DND-41 (cell line): ENCODE data around the gene GLRA1.

Experiments
- ATAC-seq: fragments of 200-7000 bp; cut with Tn5 transposase; 3 replicates; pipeline ENCODE4 v1.9.1; 2021; ENCODE audit warnings: low read depth; ENCODE audit not compliant: insufficient read depth
- DNase-seq: peaks from one replicate; pipeline ENCODE4 v3.0.0-alpha.2; 2020
- H2AFZ ChIP-seq: 2 replicates; pipeline ENCODE4 v1.6.0; 2012; ENCODE audit warnings: low read depth, low read length
- H3K27ac ChIP-seq: 2 replicates; pipeline ENCODE4 v1.5.1; 2012; ENCODE audit warnings: low read length, inconsistent platforms
- H3K27me3 ChIP-seq: fragments of 200-600 bp; sonication (generic); 2 replicates; pipeline ENCODE4 v1.6.0; 2012; ENCODE audit warnings: low read length, mild to moderate bottlenecking, inconsistent platforms; ENCODE audit not compliant: insufficient read depth, poor library complexity
- H3K36me3 ChIP-seq: 2 replicates; pipeline ENCODE4 v1.5.1; 2012; ENCODE audit warnings: low read length, inconsistent platforms; ENCODE audit not compliant: insufficient read depth
- H3K4me1 ChIP-seq: 2 replicates; pipeline ENCODE4 v1.5.1; 2012; ENCODE audit warnings: mild to moderate bottlenecking, low read length; ENCODE audit not compliant: insufficient read depth
- H3K4me2 ChIP-seq: 2 replicates; pipeline ENCODE4 v1.6.0; 2012; ENCODE audit warnings: mild to moderate bottlenecking, moderate library complexity, low read length, inconsistent platforms; ENCODE audit not compliant: insufficient read depth
- H3K4me3 ChIP-seq, 2 experiments: fragments of 200-600 bp in 1 of 2; shearing (Covaris generic) in 1 of 2; 2 replicates each; pipeline ENCODE4 v1.5.1; 2012 to 2016; ENCODE audit warnings: inconsistent platforms in 2 of 2, low read length in 2 of 2, mild to moderate bottlenecking in 2 of 2, low read depth in 1 of 2, moderate library complexity in 1 of 2
- H3K79me2 ChIP-seq: 2 replicates; pipeline ENCODE4 v1.6.0; 2012; ENCODE audit warnings: low read length, inconsistent platforms; ENCODE audit not compliant: insufficient read depth
- H3K9ac ChIP-seq: 2 replicates; pipeline ENCODE4 v1.6.0; 2012; ENCODE audit warnings: low read depth, mild to moderate bottlenecking, inconsistent platforms, low read length, moderate library complexity
- H3K9me3 ChIP-seq: 2 replicates; pipeline ENCODE4 v1.5.1; 2012; ENCODE audit warnings: low read length, moderate library complexity, mild to moderate bottlenecking, inconsistent platforms; ENCODE audit not compliant: insufficient read depth, severe bottlenecking
- H4K20me1 ChIP-seq: 2 replicates; pipeline ENCODE4 v1.6.0; 2012; ENCODE audit warnings: low read length; ENCODE audit not compliant: insufficient read depth
- CTCF ChIP-seq: IDR thresholded peaks from 2 replicates; pipeline ENCODE4 v1.5.1; 2012; ENCODE audit warnings: borderline replicate concordance, low read length, moderate library complexity, mild to moderate bottlenecking; ENCODE audit not compliant: poor library complexity, severe bottlenecking; ENCODE audit errors: extremely low read depth
- EZH2 ChIP-seq: IDR thresholded peaks from 3 replicates; pipeline ENCODE4 v1.6.1; 2012; ENCODE audit warnings: borderline replicate concordance, low read depth, mild to moderate bottlenecking, moderate library complexity, low read length, inconsistent platforms; ENCODE audit not compliant: severe bottlenecking

Gene GLRA1

GRCh38 chr5:151820271-151820670 lies 104.4 kb downstream of the GLRA1 start:
- no peak overlapping the region for H2AFZ ChIP-seq
- H3K27ac ChIP-seq, result no peak overlapping the region
- H3K4me3 ChIP-seq, result no peak overlapping the region
- H3K27me3 ChIP-seq, result no peaks in the 10 kb centered on the region
- no peaks in the 10 kb centered on the region for H3K4me1 ChIP-seq
- no peak overlapping the region for H3K9ac ChIP-seq
- no peaks in the 10 kb centered on the region for H3K36me3 ChIP-seq
- DNase-seq (no peak), ATAC-seq (no peak)
- H3K79me2 ChIP-seq, result no peaks in the 10 kb centered on the region
- no peaks in the 10 kb centered on the region for H3K9me3 ChIP-seq
- H3K4me2 ChIP-seq, result no peak overlapping the region
- 0 out of 2 replicates have a peak, but pooled peaks cover under 1% of the 10 kb centered on the region for H4K20me1 ChIP-seq
- no peak for TF ChIP-seq CTCF
- no peak for TF ChIP-seq EZH2

GRCh38 chr5:151819830-151820229 lies 104.8 kb downstream of the GLRA1 start:
- TF ChIP-seq CTCF, result no peak
- no peak for TF ChIP-seq EZH2
- Histone ChIP-seq H3K27me3 (no peaks in the 10 kb centered on the region), H2AFZ (no peak overlapping the region), H3K36me3 (peaks cover 4% of the 10 kb centered on the region; the same call in 1 of the 2 replicates), H4K20me1 (0 out of 2 replicates have a peak, but pooled peaks cover 3% of the 10 kb centered on the region), H3K27ac (no peak overlapping the region), H3K9ac (no peak overlapping the region), H3K4me3 (no peak overlapping the region), H3K4me1 (no peaks in the 10 kb centered on the region), H3K79me2 (no peaks in the 10 kb centered on the region), H3K4me2 (no peak overlapping the region), H3K9me3 (no peaks in the 10 kb centered on the region)
- DNase-seq, result no peak
- no peak for ATAC-seq

- H3K9me3 ChIP-seq, result no peaks in the 10 kb centered on the region
- no peak overlapping the region for H3K9ac ChIP-seq
- no peak for TF ChIP-seq EZH2
- TF ChIP-seq CTCF, result no peak
- no peak overlapping the region for H3K27ac ChIP-seq
- H2AFZ ChIP-seq, result no peak overlapping the region
- ATAC-seq (no peak), DNase-seq (no peak)
- H3K4me1 ChIP-seq, result no peaks in the 10 kb centered on the region
- H3K27me3 ChIP-seq, result no peaks in the 10 kb centered on the region
- H3K36me3 ChIP-seq, result peaks cover 52% of the 10 kb centered on the region
- H3K4me2 ChIP-seq, result no peak overlapping the region
- H3K79me2 ChIP-seq, result no peaks in the 10 kb centered on the region
- H3K4me3 ChIP-seq, result no peak overlapping the region
- H4K20me1 ChIP-seq, result peaks cover 8% of the 10 kb centered on the region
These were observed 109.6 kb downstream of the GLRA1 start for GRCh38 chr5:151815051-151815450.
